Right cardiac atrium (tissue), 5 donors: ENCODE data around the gene STK25. TPM values are rescaled to one million over a fixed set of nuclear protein-coding genes. Genes with fewer than 3 reads are reported as not detected.
A peak's percentile ranks its signal among the peaks of the same experiment; 100 is the strongest.
"Not testable (repeated sequence)": the region's sequence is repeated elsewhere in the genome, so short reads cannot be mapped to it uniquely, and the experiment has no call there.

Experiments
- ATAC-seq, 2 donors: fragments of 200-7000 bp; cut with Tn5 transposase; one replicate each; pipeline versions ENCODE4 v1.8.0 to v1.9.1; 2020; ENCODE audit warnings: moderate library complexity in 2 of 2, mild to moderate bottlenecking in 1 of 2
- DNase-seq, 3 donors: peaks; one replicate each; pipeline ENCODE4 v3.0.0-alpha.2; 2020
- H3K27ac ChIP-seq: one replicate; pipeline ENCODE4 v1.5.1; 2013; ENCODE audit warnings: mild to moderate bottlenecking, low read length, control low read depth, moderate library complexity
- H3K27me3 ChIP-seq: one replicate; pipeline ENCODE4 v1.6.1; 2013; ENCODE audit not compliant: control insufficient read depth, insufficient read depth
- H3K4me1 ChIP-seq: one replicate; pipeline ENCODE4 v1.6.1; 2013; ENCODE audit warnings: low read length; ENCODE audit not compliant: control insufficient read depth, insufficient read depth
- H3K4me3 ChIP-seq: one replicate; pipeline ENCODE4 v1.5.1; 2013; ENCODE audit warnings: low read length, control low read depth
- H3K9me3 ChIP-seq: one replicate; pipeline ENCODE4 v1.6.1; 2013; ENCODE audit warnings: low read length; ENCODE audit not compliant: control insufficient read depth
- WGBS: extraction: QIAGEN DNeasy Blood & Tissue Kit; methylation state at CpG from one replicate; pipeline ENCODE4 v1.1.7; 2013; 5-methylcytosine and 5-hydroxymethylcytosine counted together
- intact Hi-C, 4 donors: fragments of 100-400 bp; cut with DNase I; formaldehyde crosslinking; loops; one replicate each; pipeline versions ENCODE4 v1.11.0 to v1.14.0; 2022 to 2023
- polyA plus RNA-seq: library from polyadenylated mRNA; stranded (reverse); fragments of 200-250 nt; gene quantifications from one replicate; pipeline ENCODE4 v1.2.3, GENCODE V29; 2013
- total RNA-seq, 4 donors: library from RNA; stranded (reverse); fragmentation: NEBNext Ultra II Directional; extraction: Animal tissue kit (Norgen Biotek cat#: 25700); gene quantifications; one replicate each; pipeline ENCODE4 v1.2.1, GENCODE V29; 2021
- donor health status: healthy with polysubstance abuse.
- donor health status: DM: no; HTN: yes; CAD: no.
- donor health status: DM: no; HTN: no; CAD: no.
- donor health status: DM: no; HTN: yes; CAD: no; lungs with severe emphysema.
- donor health status: DM: yes; HTN: yes; CAD: no.

Gene STK25
- total and polyA plus RNA-seq, 5 donors = 84.7 to 116 (median 96.8) TPM

DNA sequence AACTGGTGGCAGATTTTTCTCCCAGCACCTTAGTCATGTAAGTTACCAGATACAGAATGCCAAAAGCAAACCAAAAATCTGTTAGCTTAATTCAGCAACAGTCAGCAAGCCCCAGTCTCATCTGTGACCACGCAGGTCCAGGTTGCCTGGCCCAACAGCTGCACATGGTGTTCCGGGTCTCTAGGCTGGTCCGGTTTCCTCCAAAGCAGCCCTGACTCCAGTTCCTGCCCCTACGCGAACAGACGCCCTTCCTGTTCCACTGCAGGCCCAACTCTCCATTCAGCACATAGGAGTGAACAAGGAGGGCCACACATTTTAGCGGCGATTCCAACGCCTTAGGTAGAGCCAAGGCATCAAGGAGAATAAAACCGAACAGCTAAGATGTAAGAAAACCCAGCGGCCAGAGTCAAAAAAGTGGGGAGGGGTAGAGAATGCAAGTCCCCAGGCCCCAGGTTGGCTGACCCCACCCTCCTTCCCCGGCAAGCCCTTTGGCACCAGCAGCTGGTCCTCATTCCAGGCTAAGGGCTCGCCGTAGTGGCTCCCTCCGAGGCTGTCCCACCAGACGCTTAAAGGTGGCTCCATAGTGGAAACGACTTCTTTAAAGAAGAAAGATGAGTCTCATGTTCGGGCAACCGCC, 1.5 kb downstream of the STK25 start:
- intact Hi-C loops = loop anchor here in 2 of 4 donors (10.0 kb wide), 1 partner anchor 128 kb away; the partner anchor contains the start of genes ATG4B (in 2 of the 2) and THAP4 (in 2 of the 2)
- H3K4me1 ChIP-seq = peaks cover 5% of the 10 kb centered on the region
- H3K9me3 ChIP-seq = no peaks in the 10 kb centered on the region
- peak overlapping the region; percentile 88 for H3K4me3 ChIP-seq
- H3K27ac ChIP-seq = no peak overlapping the region
- ATAC-seq = peak in 1 of 2 donors; percentile 25
- 41% methylated on average over 19 of the region's 19 CpGs for WGBS
- H3K27me3 ChIP-seq = no peaks in the 10 kb centered on the region
- peak in 1 of 3 donors; percentile 65 for DNase-seq

- ATAC-seq, H3K9me3 ChIP-seq, H3K27ac ChIP-seq, H3K27me3 ChIP-seq, H3K4me3 ChIP-seq, DNase-seq, H3K4me1 ChIP-seq: not testable (repeated sequence)
- 94% methylated on average over 11 of the region's 11 CpGs for WGBS
- intact Hi-C loops = loop anchor here in 2 of 4 donors (10.0 kb wide), 1 partner anchor 128 kb away; the partner anchor contains the start of genes ATG4B (in 2 of the 2) and THAP4 (in 2 of the 2)
These were observed 2.1 kb downstream of the STK25 start for GRCh38 chr2:241506317-241506716.

DNA sequence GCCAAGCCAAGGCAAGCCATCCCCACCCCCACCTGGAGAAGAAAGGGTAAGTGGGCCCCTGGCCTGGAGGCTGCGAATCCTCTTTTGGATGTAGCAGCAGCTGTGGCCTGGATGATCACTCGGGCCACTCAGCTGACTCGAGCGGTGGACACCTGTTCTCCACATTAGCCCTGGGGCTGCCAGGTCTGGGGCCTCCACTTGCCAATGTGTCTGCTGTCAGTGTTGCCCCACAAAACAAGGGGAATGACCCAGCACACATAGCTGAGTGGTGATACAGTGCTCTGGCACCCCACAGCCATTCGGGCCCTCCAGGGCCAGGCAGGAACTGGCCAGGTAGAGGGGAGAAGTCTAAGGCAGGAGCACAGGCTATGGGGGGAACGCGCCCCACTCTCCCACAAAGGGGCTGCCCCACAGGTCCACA, 2.6 kb downstream of the STK25 start:
- intact Hi-C loops = loop anchor here in 2 of 4 donors (10.0 kb wide), 1 partner anchor 129 kb away; the partner anchor contains the start of genes ATG4B (in 2 of the 2) and THAP4 (in 2 of the 2)
- 88% methylated on average over 7 of the region's 7 CpGs for WGBS
- no peak for DNase-seq

GRCh38 chr2:241505086-241505780, 3.2 kb downstream of the STK25 start:
- H3K4me1 ChIP-seq = peaks cover 5% of the 10 kb centered on the region
- intact Hi-C loops = loop anchor here in 2 of 4 donors (10.0 kb wide), 1 partner anchor 130 kb away; the partner anchor contains the start of genes ATG4B (in 2 of the 2) and THAP4 (in 2 of the 2)
- no peaks in the 10 kb centered on the region for H3K9me3 ChIP-seq
- H3K27ac ChIP-seq = no peak overlapping the region
- no peaks in the 10 kb centered on the region for H3K27me3 ChIP-seq
- 86% methylated on average over 15 of the region's 15 CpGs for WGBS
- no peak overlapping the region for H3K4me3 ChIP-seq
- no peak for ATAC-seq
- peak in 1 of 3 donors; percentile 48 for DNase-seq

More for the DNA sequence above, 2.6 kb downstream of the STK25 start:
- Histone ChIP-seq H3K27ac (no peak overlapping the region), H3K4me1 (peaks cover 5% of the 10 kb centered on the region), H3K9me3 (no peaks in the 10 kb centered on the region), H3K27me3 (no peaks in the 10 kb centered on the region), H3K4me3 (no peak overlapping the region)
- no peak for ATAC-seq

DNA sequence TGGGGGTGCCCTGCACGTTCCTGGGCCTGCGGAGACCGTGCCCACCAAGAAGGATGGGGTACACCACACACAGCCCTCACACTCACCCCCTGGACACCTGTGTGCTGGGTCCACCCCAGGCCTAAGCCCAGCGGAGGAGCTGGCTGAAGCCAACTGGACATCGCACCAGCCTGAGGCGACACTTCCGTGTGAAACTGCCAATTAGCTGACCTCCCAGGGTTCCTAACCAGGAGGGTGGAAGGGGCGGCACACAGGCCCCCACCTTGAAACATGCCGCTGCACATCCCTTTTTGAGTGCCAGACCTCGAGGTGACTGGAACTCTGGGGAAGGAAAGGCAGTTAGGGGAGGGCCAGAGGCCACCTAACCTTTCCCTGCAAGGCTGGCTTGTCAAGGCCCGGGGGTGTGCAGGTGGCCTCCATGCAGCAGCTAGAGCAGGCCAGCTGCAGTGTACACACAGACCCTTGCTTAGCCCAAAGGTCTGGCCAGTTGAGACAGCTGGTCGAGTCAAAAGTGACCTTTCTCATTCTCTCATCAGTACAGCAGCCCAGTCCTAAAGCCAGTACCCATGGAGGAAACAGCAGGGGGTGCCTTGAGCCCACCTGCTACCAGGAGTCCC, 4.5 kb downstream of the STK25 start:
- peaks cover 5% of the 10 kb centered on the region for H3K4me1 ChIP-seq
- H3K4me3 ChIP-seq = no peak overlapping the region
- no peaks in the 10 kb centered on the region for H3K9me3 ChIP-seq
- H3K27ac ChIP-seq = no peak overlapping the region
- DNase-seq (peak in 1 of 3 donors; percentile 50), ATAC-seq (no peak)
- no peaks in the 10 kb centered on the region for H3K27me3 ChIP-seq
- intact Hi-C loops = loop anchor here in 2 of 4 donors (10.0 kb wide), 1 partner anchor 131 kb away; the partner anchor contains the start of genes ATG4B (in 2 of the 2) and THAP4 (in 2 of the 2)
- whole genome bisulfite sequencing = 85% methylated on average over 12 of the region's 12 CpGs

GRCh38 chr2:241502281-241502680, 6.1 kb downstream of the STK25 start:
- Histone ChIP-seq H3K27ac (no peak overlapping the region), H3K4me1 (peaks cover 5% of the 10 kb centered on the region), H3K9me3 (no peaks in the 10 kb centered on the region), H3K4me3 (no peak overlapping the region), H3K27me3 (no peaks in the 10 kb centered on the region)
- no peak for ATAC-seq
- intact Hi-C loops = loop anchor here in 2 of 4 donors (10.0 kb wide), 1 partner anchor 133 kb away; the partner anchor contains the start of genes ATG4B (in 2 of the 2) and THAP4 (in 2 of the 2)
- no peak for DNase-seq
- 91% methylated on average over 11 of the region's 11 CpGs for WGBS

- Histone ChIP-seq H3K4me3 (no peak overlapping the region), H3K9me3 (no peaks in the 10 kb centered on the region), H3K4me1 (peaks cover 5% of the 10 kb centered on the region), H3K27ac (no peak overlapping the region), H3K27me3 (no peaks in the 10 kb centered on the region)
- WGBS = 94% methylated on average over 17 of the region's 17 CpGs
- ATAC-seq = no peak
- intact Hi-C loops = loop anchor here in 2 of 4 donors (10.0 kb wide), 1 partner anchor 133 kb away; the partner anchor contains the start of genes ATG4B (in 2 of the 2) and THAP4 (in 2 of the 2)
- no peak for DNase-seq
These were observed 6.8 kb downstream of the STK25 start for GRCh38 chr2:241501551-241501950.

DNA sequence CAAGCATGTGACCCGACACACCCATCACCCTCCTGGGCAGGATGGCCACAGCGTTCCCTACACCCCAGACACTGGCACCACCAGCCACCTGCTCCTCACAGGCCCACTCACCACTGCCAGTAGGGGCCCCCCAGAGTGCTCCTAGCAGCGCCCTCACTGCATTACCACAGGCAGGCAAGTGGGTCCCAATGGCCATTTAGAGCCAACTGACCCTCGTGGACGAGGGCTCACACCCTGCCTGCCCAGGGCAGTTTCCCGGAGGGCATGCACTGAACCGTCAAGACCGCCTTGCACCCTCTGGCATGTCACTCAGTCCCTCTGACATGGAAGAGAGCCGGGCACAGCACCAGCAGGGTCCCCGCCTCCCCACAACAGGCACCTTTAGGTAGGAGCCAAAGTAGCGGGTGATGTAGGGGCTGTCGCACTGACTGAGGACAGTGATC, 7.3 kb downstream of the STK25 start:
- 92% methylated on average over 12 of the region's 12 CpGs for WGBS
- intact Hi-C loops = loop anchor here in 2 of 4 donors (10.0 kb wide), 1 partner anchor 134 kb away; the partner anchor contains the start of genes ATG4B (in 2 of the 2) and THAP4 (in 2 of the 2)
- ATAC-seq (no peak), DNase-seq (peak in 1 of 3 donors; percentile 49)
- H3K9me3 ChIP-seq = no peaks in the 10 kb centered on the region
- H3K27me3 ChIP-seq = no peaks in the 10 kb centered on the region
- H3K4me1 ChIP-seq = peaks cover 5% of the 10 kb centered on the region
- H3K4me3 ChIP-seq = no peak overlapping the region
- H3K27ac ChIP-seq = no peak overlapping the region

DNA sequence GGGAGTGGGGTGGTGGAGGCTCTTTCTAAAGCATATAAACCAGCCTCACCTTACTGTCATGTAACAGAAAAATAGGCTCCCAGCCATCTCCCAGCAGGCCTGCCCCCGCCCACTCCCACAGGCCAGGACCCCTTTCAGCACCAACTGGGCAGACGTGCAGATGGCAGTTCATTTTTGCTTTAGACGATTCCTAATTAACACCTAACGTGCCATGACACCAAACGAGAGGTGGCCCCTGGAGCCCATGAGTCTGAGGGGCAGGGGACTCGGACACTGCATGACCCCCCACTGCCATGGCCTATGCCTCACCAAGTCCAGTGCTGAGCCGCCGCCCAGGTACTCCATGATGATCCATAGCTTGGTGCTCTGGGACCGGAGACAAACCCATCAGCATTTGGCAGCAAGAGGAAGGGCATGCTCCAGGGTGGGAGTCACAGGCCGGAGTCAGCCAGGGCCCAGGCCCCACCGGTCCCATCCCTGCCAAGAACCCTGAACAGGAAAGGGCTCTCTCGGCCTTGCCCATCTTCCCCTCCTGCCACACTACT, 7.9 kb downstream of the STK25 start:
- no peak for DNase-seq
- peaks cover 2% of the 10 kb centered on the region for H3K4me1 ChIP-seq
- intact Hi-C loops = loop anchor here in 2 of 4 donors (10.0 kb wide), 1 partner anchor 134 kb away; the partner anchor contains the start of genes ATG4B (in 2 of the 2) and THAP4 (in 2 of the 2)

DNA sequence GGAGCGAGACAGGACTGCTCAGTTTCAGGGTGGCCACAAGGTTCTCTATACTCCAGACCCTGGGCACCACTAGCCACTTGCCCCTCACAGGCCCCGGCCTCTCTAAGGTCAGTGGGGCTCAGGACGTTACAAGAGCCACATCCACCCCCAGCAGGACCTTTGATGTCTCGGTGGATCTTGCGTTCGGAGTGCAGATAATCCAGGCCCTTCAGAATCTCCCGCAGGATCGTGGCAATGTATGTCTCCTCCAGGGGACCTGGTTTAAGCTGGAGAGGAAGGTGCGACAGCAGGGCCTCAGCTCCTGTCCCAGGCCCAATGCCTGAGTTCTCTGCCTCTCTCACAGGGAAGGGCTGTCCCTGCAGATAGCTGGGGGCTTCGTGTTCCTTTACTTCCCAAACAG, 8.4 kb downstream of the STK25 start:
- Histone ChIP-seq H3K27me3 (no peaks in the 10 kb centered on the region), H3K27ac (no peak overlapping the region), H3K4me1 (no peaks in the 10 kb centered on the region), H3K4me3 (no peak overlapping the region), H3K9me3 (no peaks in the 10 kb centered on the region)
- intact Hi-C loops = loop anchor here in 2 of 4 donors (10.0 kb wide), 1 partner anchor 135 kb away; the partner anchor contains the start of genes ATG4B (in 2 of the 2) and THAP4 (in 2 of the 2)
- no peak for DNase-seq
- WGBS = 94% methylated on average over 10 of the region's 10 CpGs
- ATAC-seq = no peak

More for the DNA sequence above, 7.9 kb downstream of the STK25 start:
- Histone ChIP-seq H3K27ac (no peak overlapping the region), H3K27me3 (no peaks in the 10 kb centered on the region), H3K4me3 (no peak overlapping the region), H3K9me3 (no peaks in the 10 kb centered on the region)
- 84% methylated on average over 12 of the region's 12 CpGs for WGBS
- no peak for ATAC-seq
